UCSD-AML1 (cell line): Measurements from ENCODE around the gene ADCK1.
"Not testable (repeated sequence)": the region's sequence is repeated elsewhere in the genome, so short reads cannot be mapped to it uniquely, and the experiment has no call there.

Experiments used
- DNase-seq: peaks from one replicate; lab custom pipeline; 2025; ENCODE audit not compliant: unreplicated experiment; lab: John Stamatoyannopoulos, UW

ADCK1 gene

GRCh38 chr14:77799863-77800730, at the start of gene ADCK1:
ADCK1 (plus strand) TSS chr14:77800109; CDS start chr14:77818979, 18,870 bp downstream.
- peak; percentile 90 for DNase-seq

GRCh38 chr14:77752266-77752665, 47.6 kb upstream of the ADCK1 start:
- DNase-seq = no peak

- no peak for DNase-seq
Observed at GRCh38 chr14:77752799-77753516, 47.0 kb upstream of the ADCK1 start.

GRCh38 chr14:77760381-77761204, 39.3 kb upstream of the ADCK1 start, which contains the start of gene SNW1:
SNW1 (minus strand) TSS chr14:77761156; CDS start chr14:77761127, 29 bp downstream.
- DNase-seq = peak; percentile 91

- peak; percentile 29 for DNase-seq
Observed at GRCh38 chr14:77761205-77761931, 38.5 kb upstream of the ADCK1 start.

GRCh38 chr14:77763316-77763715, 36.6 kb upstream of the ADCK1 start:
- no peak for DNase-seq

GRCh38 chr14:77763978-77764377, 35.9 kb upstream of the ADCK1 start:
- no peak for DNase-seq

- not testable (repeated sequence) for DNase-seq
Observed at GRCh38 chr14:77768442-77769069, 31.4 kb upstream of the ADCK1 start.

- not testable (repeated sequence) for DNase-seq
Observed at GRCh38 chr14:77773966-77774365, 25.9 kb upstream of the ADCK1 start.

GRCh38 chr14:77782202-77782601, 17.7 kb upstream of the ADCK1 start:
- DNase-seq = no peak

- no peak for DNase-seq
Observed at GRCh38 chr14:77786148-77786547, 13.8 kb upstream of the ADCK1 start.

- peak; percentile 13 for DNase-seq
Observed at GRCh38 chr14:77790566-77791224, 9.2 kb upstream of the ADCK1 start.

GRCh38 chr14:77791225-77791600, 8.7 kb upstream of the ADCK1 start:
- DNase-seq = no peak

GRCh38 chr14:77793255-77793654, 6.7 kb upstream of the ADCK1 start:
- DNase-seq = not testable (repeated sequence)

GRCh38 chr14:77794357-77794756, 5.6 kb upstream of the ADCK1 start:
- no peak for DNase-seq

GRCh38 chr14:77799456-77799855, 453 bp upstream of the ADCK1 start:
- not testable (repeated sequence) for DNase-seq

- DNase-seq = no peak
Observed at GRCh38 chr14:77800814-77801213, 905 bp downstream of the ADCK1 start.

GRCh38 chr14:77804592-77804991, 4.7 kb downstream of the ADCK1 start:
- peak; percentile 44 for DNase-seq

GRCh38 chr14:77805706-77806105, 5.8 kb downstream of the ADCK1 start:
- DNase-seq = no peak
